Measurements from ENCODE around the gene TBPL1. TPM values are rescaled to one million over a fixed set of nuclear protein-coding genes. Genes with fewer than 3 reads are reported as not detected.

The TBPL1 gene
- total and polyA plus RNA-seq, 10 of the 15 experiments (the other 5 are each of a cell fraction or from before 2014, with no cell fraction given): 34.6 to 71.2 (median 43.0) TPM

DNA sequence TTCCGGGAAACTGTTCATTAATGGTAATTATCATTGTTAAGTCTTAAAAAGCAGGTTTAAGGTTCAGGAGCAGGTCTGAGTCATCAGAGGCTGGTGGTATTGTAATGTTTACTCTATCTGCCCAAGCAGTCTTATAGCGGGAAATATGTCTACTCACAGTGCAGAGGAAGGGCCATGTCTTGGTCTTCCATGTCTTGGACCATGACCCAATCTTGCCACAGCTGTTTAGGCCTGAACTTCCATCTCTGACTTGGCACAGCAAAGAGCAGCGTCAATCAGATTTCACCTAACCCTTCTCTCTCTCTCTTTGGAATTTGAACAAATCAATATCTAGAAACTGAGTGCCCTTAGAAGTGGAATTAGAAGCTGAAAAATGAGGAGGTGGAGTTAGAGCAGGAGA, 73.6 kb downstream of the TBPL1 start:
- ChIA-PET SMC1A (ENCODE audit: uncharacterized antibody, unreplicated experiment) (interaction anchor here (0.7 to 0.8 kb wide), 2 partner anchors 10 to 82 kb away, joined by 3 read pairs; no protein-coding TSS in a partner anchor), RAD21 (ENCODE audit: unreplicated experiment) (no interaction called here), POLR2A (interaction anchor here (0.6 kb wide), 1 partner anchor 32 kb away, joined by 3 read pairs; no protein-coding TSS in a partner anchor), CTCF (no interaction called here)
- no peaks in the 10 kb centered on the region for H3K79me2 ChIP-seq (ENCODE audit: control insufficient read depth, insufficient read depth, low read length)
- H3K9ac ChIP-seq (ENCODE audit: control insufficient read depth, insufficient read depth, low read length): no peak overlapping the region
- no peak for DNase-seq (ENCODE audit: low read depth, low spot score)
- no peak for FAIRE-seq
- 0 out of 4 replicates have a peak, but pooled peaks cover 0 to 1% of the 10 kb centered on the region in 2 experiments for H3K27me3 ChIP-seq (replicated peaks in 1 of 2; ENCODE audit: control insufficient read depth in 2 of 2, insufficient read depth in 2 of 2, low read length in 1 of 2)
- H3K27ac ChIP-seq (ENCODE audit: control insufficient read depth, insufficient read depth): no peak overlapping the region
- no peak for TF ChIP-seq ESRRA (IDR thresholded peaks at IDR 0.05; ENCODE audit: low read length)
- TF ChIP-seq, protein P1, sequence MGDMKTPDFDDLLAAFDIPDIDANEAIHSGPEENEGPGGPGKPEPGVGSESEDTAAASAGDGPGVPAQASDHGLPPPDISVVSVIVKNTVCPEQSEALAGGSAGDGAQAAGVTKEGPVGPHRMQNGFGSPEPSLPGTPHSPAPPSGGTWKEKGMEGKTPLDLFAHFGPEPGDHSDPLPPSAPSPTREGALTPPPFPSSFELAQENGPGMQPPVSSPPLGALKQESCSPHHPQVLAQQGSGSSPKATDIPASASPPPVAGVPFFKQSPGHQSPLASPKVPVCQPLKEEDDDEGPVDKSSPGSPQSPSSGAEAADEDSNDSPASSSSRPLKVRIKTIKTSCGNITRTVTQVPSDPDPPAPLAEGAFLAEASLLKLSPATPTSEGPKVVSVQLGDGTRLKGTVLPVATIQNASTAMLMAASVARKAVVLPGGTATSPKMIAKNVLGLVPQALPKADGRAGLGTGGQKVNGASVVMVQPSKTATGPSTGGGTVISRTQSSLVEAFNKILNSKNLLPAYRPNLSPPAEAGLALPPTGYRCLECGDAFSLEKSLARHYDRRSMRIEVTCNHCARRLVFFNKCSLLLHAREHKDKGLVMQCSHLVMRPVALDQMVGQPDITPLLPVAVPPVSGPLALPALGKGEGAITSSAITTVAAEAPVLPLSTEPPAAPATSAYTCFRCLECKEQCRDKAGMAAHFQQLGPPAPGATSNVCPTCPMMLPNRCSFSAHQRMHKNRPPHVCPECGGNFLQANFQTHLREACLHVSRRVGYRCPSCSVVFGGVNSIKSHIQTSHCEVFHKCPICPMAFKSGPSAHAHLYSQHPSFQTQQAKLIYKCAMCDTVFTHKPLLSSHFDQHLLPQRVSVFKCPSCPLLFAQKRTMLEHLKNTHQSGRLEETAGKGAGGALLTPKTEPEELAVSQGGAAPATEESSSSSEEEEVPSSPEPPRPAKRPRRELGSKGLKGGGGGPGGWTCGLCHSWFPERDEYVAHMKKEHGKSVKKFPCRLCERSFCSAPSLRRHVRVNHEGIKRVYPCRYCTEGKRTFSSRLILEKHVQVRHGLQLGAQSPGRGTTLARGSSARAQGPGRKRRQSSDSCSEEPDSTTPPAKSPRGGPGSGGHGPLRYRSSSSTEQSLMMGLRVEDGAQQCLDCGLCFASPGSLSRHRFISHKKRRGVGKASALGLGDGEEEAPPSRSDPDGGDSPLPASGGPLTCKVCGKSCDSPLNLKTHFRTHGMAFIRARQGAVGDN (IDR thresholded peaks at IDR 0.05): no peak
- H4K20me1 ChIP-seq (ENCODE audit: control insufficient read depth, insufficient read depth): no peaks in the 10 kb centered on the region
- in situ Hi-C loops (cut with MboI) (no loop called here), intact Hi-C loops (cut with micrococcal nuclease; ENCODE audit: unreplicated experiment) (no loop called here)
- no peak overlapping the region for H2AFZ ChIP-seq (ENCODE audit: control insufficient read depth, low read depth, low read length)
- H3K4me2 ChIP-seq (ENCODE audit: control insufficient read depth, insufficient read depth): no peak overlapping the region
- ATAC-seq: no peak
- WGBS (ENCODE audit: insufficient coverage, insufficient replicate concordance, low lambda C conversion rate, missing lambda C conversion rate): 42% methylated on average over 3 of the region's 3 CpGs
- no peaks in the 10 kb centered on the region for H3K9me3 ChIP-seq (replicated peaks; ENCODE audit: control insufficient read depth, insufficient read depth, low read length)
- no peak overlapping the region for H3K4me3 ChIP-seq
- BruUV-seq (replicated peaks): no TSS peak
- no peaks in the 10 kb centered on the region for H3K4me1 ChIP-seq (ENCODE audit: control insufficient read depth, insufficient read depth, low read length)
- H3K36me3 ChIP-seq (ENCODE audit: control insufficient read depth in 2 of 2, insufficient read depth in 2 of 2, low read length in 1 of 2): no peaks in the 10 kb centered on the region

DNA sequence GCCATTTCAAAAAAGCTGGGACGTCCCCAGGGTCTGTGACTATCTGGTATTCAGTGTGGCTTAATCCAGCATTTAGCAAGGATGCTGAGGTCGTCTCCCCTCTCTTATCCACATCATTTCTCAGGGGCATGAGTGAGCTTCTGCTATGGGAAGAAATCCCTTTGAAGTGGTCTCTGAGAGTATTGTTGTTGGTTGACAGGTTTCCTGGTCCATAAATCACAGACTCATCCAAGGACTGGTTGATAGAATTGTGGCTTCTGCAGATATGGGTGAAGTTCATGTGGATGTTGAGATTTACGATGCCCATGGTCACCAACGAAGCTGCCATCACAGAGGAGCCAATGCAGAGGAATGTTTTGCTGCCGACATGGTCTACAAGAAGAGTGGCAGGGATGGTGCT, 75.4 kb downstream of the TBPL1 start:
- 21% methylated on average over 5 of the region's 5 CpGs for WGBS (ENCODE audit: insufficient coverage, insufficient replicate concordance, low lambda C conversion rate, missing lambda C conversion rate)
- no peak for ATAC-seq

More for the DNA sequence above, 75.4 kb downstream of the TBPL1 start:
- BruUV-seq (replicated peaks): no TSS peak
- H3K4me1 ChIP-seq (ENCODE audit: control insufficient read depth, insufficient read depth, low read length): no peaks in the 10 kb centered on the region
- FAIRE-seq (no peak), DNase-seq (ENCODE audit: low read depth, low spot score) (no peak)
- no peaks in the 10 kb centered on the region for H3K9me3 ChIP-seq (replicated peaks; ENCODE audit: control insufficient read depth, insufficient read depth, low read length)
- ChIA-PET POLR2A (no interaction called here), SMC1A (ENCODE audit: uncharacterized antibody, unreplicated experiment) (no interaction called here), CTCF (no interaction called here), RAD21 (ENCODE audit: unreplicated experiment) (no interaction called here)
- no peak overlapping the region for H3K4me3 ChIP-seq
- no peak overlapping the region for H2AFZ ChIP-seq (ENCODE audit: control insufficient read depth, low read depth, low read length)
- intact Hi-C loops (cut with micrococcal nuclease; ENCODE audit: unreplicated experiment) (no loop called here), in situ Hi-C loops (cut with MboI) (no loop called here)
- no peak for TF ChIP-seq NFYB (IDR thresholded peaks at IDR 0.05; ENCODE audit: insufficient read depth, low read depth, low read length)
- TF ChIP-seq ZZZ3 (IDR thresholded peaks at IDR 0.05; ENCODE audit: control insufficient read depth, insufficient read length, low read depth): no peak
- TF ChIP-seq ZSCAN29 (IDR thresholded peaks at IDR 0.05): no peak
- no peak for TF ChIP-seq KAT2A (conservative IDR thresholded peaks at IDR 0.05; ENCODE audit: control insufficient read depth, low read depth, low read length)
- TF ChIP-seq, protein P2, sequence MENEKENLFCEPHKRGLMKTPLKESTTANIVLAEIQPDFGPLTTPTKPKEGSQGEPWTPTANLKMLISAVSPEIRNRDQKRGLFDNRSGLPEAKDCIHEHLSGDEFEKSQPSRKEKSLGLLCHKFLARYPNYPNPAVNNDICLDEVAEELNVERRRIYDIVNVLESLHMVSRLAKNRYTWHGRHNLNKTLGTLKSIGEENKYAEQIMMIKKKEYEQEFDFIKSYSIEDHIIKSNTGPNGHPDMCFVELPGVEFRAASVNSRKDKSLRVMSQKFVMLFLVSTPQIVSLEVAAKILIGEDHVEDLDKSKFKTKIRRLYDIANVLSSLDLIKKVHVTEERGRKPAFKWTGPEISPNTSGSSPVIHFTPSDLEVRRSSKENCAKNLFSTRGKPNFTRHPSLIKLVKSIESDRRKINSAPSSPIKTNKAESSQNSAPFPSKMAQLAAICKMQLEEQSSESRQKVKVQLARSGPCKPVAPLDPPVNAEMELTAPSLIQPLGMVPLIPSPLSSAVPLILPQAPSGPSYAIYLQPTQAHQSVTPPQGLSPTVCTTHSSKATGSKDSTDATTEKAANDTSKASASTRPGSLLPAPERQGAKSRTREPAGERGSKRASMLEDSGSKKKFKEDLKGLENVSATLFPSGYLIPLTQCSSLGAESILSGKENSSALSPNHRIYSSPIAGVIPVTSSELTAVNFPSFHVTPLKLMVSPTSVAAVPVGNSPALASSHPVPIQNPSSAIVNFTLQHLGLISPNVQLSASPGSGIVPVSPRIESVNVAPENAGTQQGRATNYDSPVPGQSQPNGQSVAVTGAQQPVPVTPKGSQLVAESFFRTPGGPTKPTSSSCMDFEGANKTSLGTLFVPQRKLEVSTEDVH (IDR thresholded peaks at IDR 0.05; ENCODE audit: low read depth, partially characterized antibody): no peak
- no peak for TF ChIP-seq RFX5 (IDR thresholded peaks at IDR 0.05; ENCODE audit: low read depth, low read length)
- TF ChIP-seq PAX8 (IDR thresholded peaks at IDR 0.05): no peak
- 0 out of 4 replicates have a peak, but pooled peaks cover 0 to 1% of the 10 kb centered on the region in 2 experiments for H3K27me3 ChIP-seq (replicated peaks in 1 of 2; ENCODE audit: control insufficient read depth in 2 of 2, insufficient read depth in 2 of 2, low read length in 1 of 2)
- H3K27ac ChIP-seq (ENCODE audit: control insufficient read depth, insufficient read depth): no peak overlapping the region
- H3K9ac ChIP-seq (ENCODE audit: control insufficient read depth, insufficient read depth, low read length): no peak overlapping the region
- no peaks in the 10 kb centered on the region for H3K36me3 ChIP-seq (ENCODE audit: control insufficient read depth in 2 of 2, insufficient read depth in 2 of 2, low read length in 1 of 2)
- H4K20me1 ChIP-seq (ENCODE audit: control insufficient read depth, insufficient read depth): no peaks in the 10 kb centered on the region
- H3K4me2 ChIP-seq (ENCODE audit: control insufficient read depth, insufficient read depth): no peak overlapping the region
- H3K79me2 ChIP-seq (ENCODE audit: control insufficient read depth, insufficient read depth, low read length): no peaks in the 10 kb centered on the region
